ENCODE data around the gene NKD2.
A peak's percentile ranks its signal among the peaks of the same experiment; 100 is the strongest.

NKD2 gene

GRCh38 chr5:1065891-1066650 lies 57.5 kb downstream of the NKD2 start:
- Mint-ChIP-seq H3K9me3 (no peaks in the 10 kb centered on the region), H3K27me3 (no peaks in the 10 kb centered on the region), H3K27ac (no peak overlapping the region), H3K36me3 (peaks cover 19% of the 10 kb centered on the region), H3K4me3 (no peak overlapping the region), H3K4me1 (no peaks in the 10 kb centered on the region)
- ATAC-seq, result peak; percentile 13

GRCh38 chr5:1066676-1067075 lies 58.1 kb downstream of the NKD2 start:
- Mint-ChIP-seq H3K4me1 (no peaks in the 10 kb centered on the region), H3K36me3 (peaks cover 19% of the 10 kb centered on the region), H3K27me3 (no peaks in the 10 kb centered on the region), H3K27ac (no peak overlapping the region), H3K4me3 (no peak overlapping the region), H3K9me3 (no peaks in the 10 kb centered on the region)
- no peak for ATAC-seq

GRCh38 chr5:1067141-1068121 lies 58.8 kb downstream of the NKD2 start:
- Mint-ChIP-seq H3K4me3 (no peak overlapping the region), H3K27ac (no peak overlapping the region), H3K9me3 (no peaks in the 10 kb centered on the region), H3K36me3 (peaks cover 16% of the 10 kb centered on the region), H3K4me1 (no peaks in the 10 kb centered on the region), H3K27me3 (no peaks in the 10 kb centered on the region)
- no peak for ATAC-seq

GRCh38 chr5:1068204-1068894 lies 59.7 kb downstream of the NKD2 start:
- Mint-ChIP-seq H3K27me3 (no peaks in the 10 kb centered on the region), H3K4me1 (no peaks in the 10 kb centered on the region), H3K27ac (no peak overlapping the region), H3K4me3 (no peak overlapping the region), H3K36me3 (peaks cover 15% of the 10 kb centered on the region), H3K9me3 (no peaks in the 10 kb centered on the region)
- no peak for ATAC-seq

- Mint-ChIP-seq H3K27me3 (no peaks in the 10 kb centered on the region), H3K4me1 (no peaks in the 10 kb centered on the region), H3K27ac (no peak overlapping the region), H3K4me3 (no peak overlapping the region), H3K36me3 (peaks cover 22% of the 10 kb centered on the region), H3K9me3 (no peaks in the 10 kb centered on the region)
- ATAC-seq, result no peak
Observed at GRCh38 chr5:1068895-1069719, 60.5 kb downstream of the NKD2 start.

- peaks cover 16% of the 10 kb centered on the region for H3K36me3 Mint-ChIP-seq
- H3K27me3 Mint-ChIP-seq, result no peaks in the 10 kb centered on the region
- H3K27ac Mint-ChIP-seq, result no peak overlapping the region
- H3K4me1 Mint-ChIP-seq, result no peaks in the 10 kb centered on the region
- no peak overlapping the region for H3K4me3 Mint-ChIP-seq
- no peak for ATAC-seq
- no peaks in the 10 kb centered on the region for H3K9me3 Mint-ChIP-seq
Observed at GRCh38 chr5:1069720-1070088, 61.1 kb downstream of the NKD2 start.

GRCh38 chr5:1073239-1074102 lies 64.9 kb downstream of the NKD2 start:
- no peak for ATAC-seq
- H3K4me1 Mint-ChIP-seq, result no peaks in the 10 kb centered on the region
- H3K36me3 Mint-ChIP-seq, result peaks cover 24% of the 10 kb centered on the region
- no peaks in the 10 kb centered on the region for H3K9me3 Mint-ChIP-seq
- H3K27ac Mint-ChIP-seq, result no peak overlapping the region
- H3K27me3 Mint-ChIP-seq, result no peaks in the 10 kb centered on the region
- H3K4me3 Mint-ChIP-seq, result no peak overlapping the region

GRCh38 chr5:1074226-1074625 lies 65.6 kb downstream of the NKD2 start:
- peak; percentile 37 for ATAC-seq
- H3K27me3 Mint-ChIP-seq, result no peaks in the 10 kb centered on the region
- no peaks in the 10 kb centered on the region for H3K9me3 Mint-ChIP-seq
- peaks cover 24% of the 10 kb centered on the region for H3K36me3 Mint-ChIP-seq
- H3K27ac Mint-ChIP-seq, result no peak overlapping the region
- no peak overlapping the region for H3K4me3 Mint-ChIP-seq
- H3K4me1 Mint-ChIP-seq, result no peaks in the 10 kb centered on the region

- peak; percentile 16 for ATAC-seq
- H3K4me1 Mint-ChIP-seq, result no peaks in the 10 kb centered on the region
- no peak overlapping the region for H3K27ac Mint-ChIP-seq
- peaks cover 24% of the 10 kb centered on the region for H3K36me3 Mint-ChIP-seq
- H3K9me3 Mint-ChIP-seq, result no peaks in the 10 kb centered on the region
- H3K27me3 Mint-ChIP-seq, result no peaks in the 10 kb centered on the region
- H3K4me3 Mint-ChIP-seq, result no peak overlapping the region
Observed at GRCh38 chr5:1074816-1075554, 66.4 kb downstream of the NKD2 start.

- Mint-ChIP-seq H3K27me3 (no peaks in the 10 kb centered on the region), H3K27ac (no peak overlapping the region), H3K36me3 (peaks cover 28% of the 10 kb centered on the region), H3K9me3 (no peaks in the 10 kb centered on the region), H3K4me1 (no peaks in the 10 kb centered on the region), H3K4me3 (no peak overlapping the region)
- no peak for ATAC-seq
Observed at GRCh38 chr5:1075555-1075881, 66.9 kb downstream of the NKD2 start.

- Mint-ChIP-seq H3K27ac (no peak overlapping the region), H3K4me1 (no peaks in the 10 kb centered on the region), H3K4me3 (no peak overlapping the region), H3K9me3 (no peaks in the 10 kb centered on the region), H3K27me3 (no peaks in the 10 kb centered on the region), H3K36me3 (peaks cover 32% of the 10 kb centered on the region)
- ATAC-seq, result no peak
Observed at GRCh38 chr5:1075931-1076330, 67.3 kb downstream of the NKD2 start.

- Mint-ChIP-seq H3K9me3 (no peaks in the 10 kb centered on the region), H3K36me3 (peaks cover 37% of the 10 kb centered on the region), H3K4me1 (no peaks in the 10 kb centered on the region), H3K27me3 (no peaks in the 10 kb centered on the region), H3K27ac (no peak overlapping the region), H3K4me3 (no peak overlapping the region)
- ATAC-seq, result no peak
Observed at GRCh38 chr5:1076406-1076805, 67.8 kb downstream of the NKD2 start.

- H3K9me3 Mint-ChIP-seq, result no peaks in the 10 kb centered on the region
- peaks cover 39% of the 10 kb centered on the region for H3K36me3 Mint-ChIP-seq
- no peaks in the 10 kb centered on the region for H3K4me1 Mint-ChIP-seq
- H3K27ac Mint-ChIP-seq, result no peak overlapping the region
- no peaks in the 10 kb centered on the region for H3K27me3 Mint-ChIP-seq
- H3K4me3 Mint-ChIP-seq, result no peak overlapping the region
- ATAC-seq, result no peak
Observed at GRCh38 chr5:1077026-1077425, 68.4 kb downstream of the NKD2 start.

Measured in stimulated activated memory B cell treated with anti-CD40 and anti-IgM and Interleukin-4, amounts not matched to agents 10 μg/mL and 1 μg/mL and 100 μg/mL, for 72 hours (primary cell).